ENCODE results near the gene NTM.

GRCh38 chr11:131770801-131771200 lies 400.4 kb downstream of the NTM start:
- TF ChIP-seq CTCF (IDR thresholded peaks at IDR 0.05) = no peak
- no peak for TF ChIP-seq POLR2A (IDR thresholded peaks at IDR 0.05)

Data from Peyer's patch (tissue), 4 donors.